GM19467 (cell line): ENCODE measurements around the gene LECT2.

ENCODE experiments used
- ATAC-seq: cut with Tn5 transposase; IDR thresholded peaks from one replicate; pipeline ENCODE4 v1.9.1; 2021; ENCODE audit warnings: mild to moderate bottlenecking, moderate library complexity; ENCODE audit not compliant: unreplicated experiment

The LECT2 gene

DNA sequence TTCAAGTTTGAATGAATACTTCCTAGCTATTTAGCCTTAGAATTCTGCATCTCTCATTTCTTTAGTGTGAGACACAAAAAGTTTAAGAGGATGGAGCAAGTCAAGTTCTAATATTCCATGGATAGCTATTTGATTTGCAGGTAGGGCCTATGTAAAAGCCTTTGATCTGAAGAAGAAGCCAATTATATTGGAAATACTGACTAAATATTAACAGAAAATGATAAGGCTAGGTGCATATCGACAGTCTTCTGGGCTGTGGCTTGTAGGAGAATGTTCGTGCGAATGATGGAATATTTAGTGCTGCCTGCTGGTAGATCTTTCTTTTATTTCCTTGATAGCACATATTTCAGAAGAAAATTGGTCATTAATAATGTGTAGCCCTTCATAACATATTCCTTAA is at the start of gene LECT2:
LECT2 (minus strand) TSS at position 85 of the 400 bp plus-strand sequence. CDS start 150 bp downstream, outside the sequence.
- no peak for ATAC-seq

DNA sequence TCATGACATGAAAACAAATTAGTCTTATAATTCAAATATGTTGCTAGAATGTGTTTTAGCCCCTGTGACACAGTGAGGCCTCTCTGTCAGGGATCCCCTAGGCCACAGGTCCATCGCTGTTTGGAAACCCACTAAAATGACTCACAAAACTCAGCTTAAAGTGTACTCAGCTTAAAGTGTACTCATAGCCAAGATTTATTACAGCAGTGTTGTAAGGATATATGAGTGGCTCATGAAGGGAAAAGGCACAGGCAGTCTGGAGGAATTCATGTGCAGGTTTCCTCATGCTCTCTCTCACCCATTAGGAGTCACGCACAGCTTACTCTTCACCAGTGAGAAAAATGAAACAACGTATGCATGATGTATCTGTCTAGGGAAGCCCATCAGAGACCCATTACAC is 49.7 kb upstream of the LECT2 start:
- no peak for ATAC-seq

DNA sequence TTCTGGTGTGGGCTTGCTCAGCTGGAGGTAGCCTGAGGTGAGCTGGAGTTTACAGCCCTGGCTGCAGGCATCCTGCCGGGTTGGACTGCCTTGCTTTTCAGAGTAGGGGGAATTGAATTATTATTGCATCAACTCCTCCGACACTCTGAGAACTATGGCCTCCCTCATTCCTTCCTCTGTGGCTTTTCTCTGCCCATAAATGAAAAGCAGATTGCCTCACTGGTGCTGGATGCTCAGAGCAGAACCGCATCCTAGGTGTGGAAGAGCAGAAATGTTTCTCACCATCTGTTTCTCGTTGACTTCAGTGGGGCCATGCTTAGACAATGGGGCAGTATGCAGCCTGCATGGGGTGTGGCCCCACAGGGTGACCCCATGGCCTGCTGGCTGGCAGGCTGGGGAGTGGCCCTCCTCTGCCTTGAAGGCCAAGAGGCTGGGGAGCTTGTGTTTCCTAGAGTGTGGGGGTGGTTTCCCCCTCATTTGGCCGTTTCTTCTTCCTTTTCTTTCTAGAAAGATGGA is 46.7 kb upstream of the LECT2 start:
- ATAC-seq: no peak

DNA sequence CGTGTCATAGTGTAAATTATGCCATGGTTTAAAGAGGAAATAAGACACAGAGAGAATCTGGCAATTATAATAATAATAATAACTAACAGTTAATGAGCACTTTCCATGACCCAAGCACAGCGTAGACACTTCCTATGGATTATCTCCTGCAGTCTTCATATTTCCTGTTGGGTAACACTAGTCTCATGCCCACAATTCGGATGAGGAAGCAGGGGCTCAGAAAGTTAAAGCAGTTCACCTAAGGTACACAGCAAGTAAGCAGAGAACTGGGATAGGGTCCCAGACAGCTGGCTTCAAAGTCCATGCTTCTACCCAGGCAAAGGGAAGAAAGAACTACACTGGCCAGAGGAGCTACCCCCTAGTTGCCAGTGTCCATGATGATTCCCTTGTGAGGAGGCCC is 46.1 kb upstream of the LECT2 start:
- no peak for ATAC-seq

DNA sequence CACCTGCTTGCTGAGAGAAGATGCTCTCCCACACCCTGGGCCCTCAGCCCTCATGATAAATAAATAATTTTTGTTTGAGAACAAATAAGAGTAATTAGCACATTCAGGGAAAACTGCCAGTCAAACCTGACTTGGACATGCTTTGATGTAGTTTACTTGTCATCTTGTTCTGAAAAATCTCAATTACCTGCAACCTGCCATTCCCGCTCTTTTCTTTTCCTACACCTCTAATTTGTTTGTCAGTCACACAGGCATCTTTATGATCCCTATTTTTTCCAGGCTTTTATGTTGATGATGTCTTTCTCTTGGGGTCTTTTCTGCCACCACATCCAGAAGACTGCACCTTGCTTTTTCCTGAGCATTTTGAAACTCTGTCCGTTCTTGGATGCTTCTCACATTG is 45.4 kb upstream of the LECT2 start:
- ATAC-seq: no peak

DNA sequence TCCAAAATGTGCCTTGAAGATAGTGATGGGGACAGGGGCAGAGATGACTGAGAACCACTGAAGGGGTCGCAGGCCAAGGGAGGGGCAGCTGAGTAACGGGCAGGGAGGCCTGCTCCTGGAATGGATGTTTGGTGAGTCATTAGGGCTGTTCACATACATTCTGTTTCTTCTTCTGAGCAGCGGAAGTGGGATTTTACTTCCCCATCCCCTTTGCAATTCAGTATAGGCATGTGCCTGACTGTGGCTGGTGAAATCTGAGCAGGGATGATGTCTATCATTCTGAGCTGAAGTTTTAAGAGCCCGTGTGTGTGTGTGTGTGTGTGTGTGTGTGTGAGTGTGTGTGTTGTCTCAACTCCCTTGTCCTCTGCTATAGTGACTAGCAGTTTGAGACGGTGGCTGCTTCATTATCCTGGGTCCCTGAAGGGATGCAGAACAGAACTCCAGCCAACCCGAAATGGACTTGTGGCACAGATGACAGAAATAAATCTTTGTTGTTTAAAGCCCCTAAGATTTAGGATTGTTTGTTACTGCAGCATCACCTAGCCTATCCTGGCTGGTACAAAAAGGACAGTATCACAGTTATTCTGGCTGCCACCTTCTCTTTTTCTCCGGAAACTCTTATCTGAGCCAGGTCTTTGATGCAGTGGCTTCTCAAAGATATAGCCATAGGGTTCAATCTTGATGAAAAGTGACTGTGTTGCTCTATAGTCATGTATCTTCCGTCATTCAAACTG is 44.8 kb upstream of the LECT2 start:
- ATAC-seq: no peak

DNA sequence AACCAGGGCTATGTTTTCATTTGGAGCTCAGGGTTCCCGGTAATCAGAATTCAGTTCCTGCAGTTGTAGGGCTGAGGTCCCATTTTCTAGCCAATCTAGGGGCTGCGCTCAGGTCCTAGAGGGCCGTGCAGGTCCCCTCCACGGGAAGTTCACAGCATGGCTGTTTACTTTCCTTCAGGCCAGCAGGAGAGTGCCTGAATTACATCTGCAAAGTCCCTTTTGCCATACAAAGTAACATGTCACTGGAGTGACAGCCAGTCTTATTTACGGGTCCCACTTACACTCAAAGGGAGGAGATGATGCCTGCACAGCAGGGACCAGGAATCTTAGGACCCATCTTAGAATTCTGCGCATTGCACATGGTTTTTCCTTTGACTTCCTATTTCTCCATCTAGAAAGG is 44.1 kb upstream of the LECT2 start:
- no peak for ATAC-seq

DNA sequence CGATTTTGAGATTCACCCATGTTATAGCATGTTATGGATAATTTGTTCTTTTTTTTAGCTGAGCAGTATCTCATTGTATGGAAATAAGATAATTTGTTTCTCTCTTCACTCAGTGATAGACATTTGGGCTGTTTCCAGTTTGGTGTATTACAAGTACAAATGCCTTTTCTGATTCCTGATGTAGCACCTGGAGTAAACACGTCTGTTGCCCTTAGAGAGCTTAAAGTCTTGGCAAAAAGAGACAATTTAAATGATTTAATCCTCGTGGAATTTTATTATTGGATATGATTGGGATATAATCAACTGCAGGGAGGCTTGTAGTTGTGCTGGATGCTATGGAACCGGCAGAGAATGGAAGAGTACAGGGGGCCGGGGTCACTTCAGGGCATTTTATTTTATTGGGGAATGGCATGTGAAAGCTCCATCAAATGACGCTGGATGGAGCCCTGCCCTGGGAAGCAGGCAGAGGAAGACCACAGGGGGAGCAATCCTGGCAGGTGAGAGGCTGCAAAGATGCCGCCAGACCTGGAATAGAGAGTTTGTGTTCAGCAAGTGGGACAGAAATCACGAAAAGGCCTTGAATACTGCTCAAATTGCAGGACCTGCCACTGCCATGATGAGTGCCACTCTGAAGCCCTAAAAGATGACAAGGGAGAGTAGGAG is 43.0 kb upstream of the LECT2 start:
- no peak for ATAC-seq

DNA sequence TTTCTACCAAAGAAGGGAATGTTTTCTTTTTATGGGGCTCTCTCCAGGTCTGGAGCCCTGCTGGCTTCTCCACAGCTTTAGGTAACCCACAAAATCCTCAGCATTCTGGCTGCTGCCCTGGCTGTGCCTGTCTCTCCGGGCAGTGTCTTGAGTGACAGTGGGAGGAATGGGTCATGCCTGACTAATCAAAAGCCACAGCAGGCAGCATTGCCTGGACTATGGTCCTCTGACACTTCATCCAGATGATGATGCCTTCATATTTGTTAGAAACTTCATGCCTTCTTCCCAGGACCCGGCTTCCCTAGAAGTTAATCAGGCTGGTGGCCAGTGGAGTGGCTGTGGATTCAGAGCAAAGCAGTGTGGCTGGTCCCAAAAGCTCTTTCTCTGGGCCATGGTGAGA is 41.8 kb upstream of the LECT2 start:
- ATAC-seq: no peak

DNA sequence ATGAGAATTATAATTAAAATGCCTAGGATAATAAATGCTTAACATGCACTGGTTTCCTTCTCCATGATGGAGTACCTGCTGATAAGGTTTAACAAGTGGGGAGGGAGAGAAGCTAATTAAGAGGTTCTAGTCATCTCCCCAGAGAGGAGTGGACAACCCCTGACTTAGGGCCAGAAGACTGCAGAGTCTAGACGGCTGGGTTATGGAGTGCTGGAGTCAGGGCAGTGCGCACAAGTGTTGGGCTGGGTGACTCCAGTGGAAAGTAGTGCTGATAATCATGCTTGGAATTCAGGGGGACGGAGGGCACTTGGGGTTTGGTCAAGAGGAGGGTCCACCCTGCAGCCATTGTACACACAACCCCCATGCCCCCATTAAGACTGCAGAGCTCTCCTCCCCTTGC is 41.2 kb upstream of the LECT2 start:
- no peak for ATAC-seq

DNA sequence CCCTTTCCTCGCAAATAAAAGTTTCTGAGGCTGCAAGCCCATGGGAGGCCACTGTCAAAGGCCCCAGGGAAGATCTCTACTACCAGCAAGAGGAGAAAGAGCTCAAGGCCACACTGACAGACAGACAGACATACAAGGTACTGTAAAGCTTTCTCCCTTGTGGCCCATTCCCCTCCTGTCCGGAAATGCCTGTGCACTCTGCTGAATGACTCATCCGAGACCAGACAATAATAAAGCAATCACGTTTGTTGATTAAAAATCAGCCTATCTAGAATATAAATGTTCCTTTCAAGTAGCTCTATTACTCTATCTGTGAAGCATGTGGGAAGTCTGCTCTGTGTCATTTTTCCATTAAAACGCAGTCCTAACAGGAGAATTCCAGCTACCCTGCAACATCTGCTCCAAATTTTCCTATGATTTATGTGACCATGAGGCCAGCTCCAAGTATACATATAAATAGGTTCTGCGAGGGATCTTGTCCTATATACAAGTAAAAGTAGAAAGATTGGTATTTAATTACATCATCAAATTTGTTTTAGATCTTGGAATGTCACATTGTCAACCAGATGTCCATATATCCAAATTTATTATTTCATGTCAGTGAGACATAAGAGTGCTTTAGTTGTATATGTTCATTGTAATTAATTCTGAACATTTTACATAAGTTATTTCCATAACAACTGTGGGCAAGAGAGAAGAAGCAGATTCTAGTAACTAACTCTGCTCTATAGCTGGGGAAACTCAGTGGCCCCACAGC is 39.3 kb upstream of the LECT2 start:
- ATAC-seq: no peak

DNA sequence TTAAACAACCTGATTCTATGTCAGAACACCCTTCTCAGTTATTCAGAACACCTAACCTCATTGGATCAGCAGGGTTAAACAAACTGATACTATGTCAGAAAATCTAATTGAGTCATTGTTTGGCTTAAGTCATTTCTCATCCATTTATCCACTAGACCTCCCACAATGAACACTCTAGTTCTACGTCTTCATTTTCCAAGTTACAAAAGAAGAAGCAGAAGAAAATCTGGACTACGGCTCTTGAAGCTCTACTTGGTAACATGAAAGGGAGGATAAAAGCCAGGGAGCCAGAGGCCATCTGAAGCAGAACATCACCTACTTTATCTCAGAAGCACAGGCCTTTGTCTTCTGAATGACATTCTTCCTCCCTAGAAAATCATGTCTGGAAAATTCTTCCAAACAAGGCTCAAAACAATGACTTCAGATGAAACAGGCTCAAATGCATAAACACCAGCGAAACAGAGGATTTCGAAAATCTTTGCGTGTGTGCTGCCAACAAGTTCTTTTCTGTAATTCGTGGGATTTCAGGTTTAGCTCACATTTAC is 38.6 kb upstream of the LECT2 start:
- ATAC-seq: no peak

DNA sequence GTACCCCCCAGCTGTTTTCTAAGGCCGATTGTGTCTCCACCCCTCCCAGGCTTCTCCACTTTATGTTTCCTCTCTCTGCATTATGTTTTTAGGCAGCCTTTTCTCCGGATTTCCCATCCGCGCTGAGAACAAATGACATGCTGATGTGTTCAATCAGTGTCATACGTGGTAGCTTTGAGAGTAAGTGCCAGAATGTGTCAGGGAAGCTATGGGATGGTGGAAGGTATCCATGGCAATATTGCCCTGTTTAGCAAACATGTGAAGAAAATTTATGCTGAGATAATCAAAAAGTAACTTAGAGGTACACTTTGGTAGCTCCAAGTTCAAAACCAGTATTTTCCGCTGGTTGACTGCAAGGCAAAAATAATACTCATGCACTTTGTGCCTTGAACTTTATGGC is 36.6 kb upstream of the LECT2 start:
- ATAC-seq: no peak

DNA sequence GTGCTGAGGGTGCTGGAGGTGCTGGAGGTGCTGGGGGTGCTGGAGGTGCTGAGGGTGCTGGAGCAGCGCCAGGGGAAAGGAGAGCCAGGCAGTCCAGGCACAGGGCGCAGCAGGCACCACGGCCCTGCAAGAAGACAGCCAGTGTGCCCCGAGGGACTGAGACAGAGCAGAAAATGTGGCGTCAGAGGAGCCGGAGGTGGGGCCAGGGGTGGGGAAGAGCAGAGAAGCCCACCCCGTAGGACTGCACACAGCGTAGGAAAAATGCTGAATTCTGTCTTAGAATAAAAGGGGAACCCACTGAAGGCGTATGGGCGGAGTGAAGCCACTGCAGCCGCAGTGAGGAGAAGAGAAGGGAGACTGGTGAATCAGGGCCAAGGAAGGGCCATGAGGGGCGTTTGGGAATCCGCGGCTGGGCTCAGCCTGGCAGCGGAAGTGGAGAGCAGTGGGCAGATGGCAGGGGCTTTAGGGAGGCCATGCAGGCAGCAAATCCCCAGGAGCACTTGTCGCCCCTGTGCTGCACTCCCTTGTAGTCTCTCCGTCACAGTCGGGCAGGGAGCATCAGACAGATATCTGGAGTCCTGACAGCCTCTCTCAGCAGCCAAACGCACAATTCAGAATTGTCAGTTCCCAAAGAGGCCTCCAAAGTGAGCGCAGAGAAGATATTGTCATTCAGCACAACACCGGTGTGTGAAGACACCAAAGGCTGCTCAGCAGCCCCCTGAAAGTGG is 35.9 kb upstream of the LECT2 start:
- no peak for ATAC-seq

DNA sequence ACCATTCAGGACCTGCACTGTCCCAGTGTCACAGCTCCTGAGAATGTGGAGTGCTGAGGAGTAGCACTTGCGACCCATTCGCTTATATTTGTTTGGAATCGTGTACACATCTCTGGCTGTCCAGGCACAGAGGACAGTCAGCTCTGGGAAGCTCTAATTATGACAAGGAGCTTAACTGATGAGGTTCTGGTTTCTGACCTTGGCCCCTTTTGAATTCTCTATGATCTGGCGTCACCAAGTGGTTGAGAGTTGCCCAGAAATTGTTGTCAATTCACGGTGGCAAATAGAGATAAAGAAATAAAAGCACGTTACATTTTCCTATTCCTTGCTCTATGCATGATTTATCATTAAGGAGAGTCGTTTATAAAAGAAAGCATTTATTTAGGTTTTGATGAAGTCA is 34.9 kb upstream of the LECT2 start:
- no peak for ATAC-seq

DNA sequence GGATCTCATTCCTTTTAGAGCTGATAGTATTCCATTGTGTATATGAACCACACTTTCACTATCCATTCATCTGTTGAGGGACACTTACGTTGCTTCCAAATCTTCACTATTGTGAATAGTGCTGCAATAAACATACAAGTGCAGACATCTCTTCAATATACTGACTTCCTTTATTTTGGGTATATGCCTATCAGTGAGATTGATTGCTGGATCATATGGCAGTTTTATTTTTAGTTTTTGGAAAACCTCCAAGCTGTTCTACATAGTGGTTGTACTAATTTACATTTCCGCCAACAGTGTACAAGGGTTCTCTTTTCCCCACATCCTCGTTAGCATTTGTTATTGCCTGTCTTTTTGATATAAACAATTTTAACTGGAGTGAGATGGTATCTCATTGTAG is 33.8 kb upstream of the LECT2 start:
- ATAC-seq: no peak

DNA sequence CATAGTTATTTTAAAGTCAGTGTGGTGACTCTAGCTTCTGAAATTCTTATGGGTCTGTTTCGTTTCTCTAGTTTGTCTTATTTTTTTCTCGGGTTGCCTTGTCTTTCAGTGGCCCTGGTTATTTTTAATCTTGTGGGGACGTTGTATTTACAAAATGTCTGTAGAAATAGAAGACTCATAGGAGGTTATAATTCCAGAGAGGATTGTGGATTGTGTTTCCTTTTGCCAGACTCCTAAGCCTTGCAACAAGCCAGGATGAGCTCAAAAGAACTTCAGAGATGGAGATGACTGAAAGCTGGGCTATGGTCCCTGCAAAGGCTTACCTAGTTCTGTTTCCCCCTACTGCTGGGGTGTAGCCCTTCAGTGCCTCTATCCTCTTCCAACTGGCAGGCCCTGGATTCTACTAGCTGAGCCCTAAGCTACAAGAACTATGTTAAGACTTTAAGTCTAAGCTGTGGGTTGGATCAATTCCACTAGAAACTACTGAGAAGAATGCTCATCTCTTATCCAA is 32.2 kb upstream of the LECT2 start:
- no peak for ATAC-seq

DNA sequence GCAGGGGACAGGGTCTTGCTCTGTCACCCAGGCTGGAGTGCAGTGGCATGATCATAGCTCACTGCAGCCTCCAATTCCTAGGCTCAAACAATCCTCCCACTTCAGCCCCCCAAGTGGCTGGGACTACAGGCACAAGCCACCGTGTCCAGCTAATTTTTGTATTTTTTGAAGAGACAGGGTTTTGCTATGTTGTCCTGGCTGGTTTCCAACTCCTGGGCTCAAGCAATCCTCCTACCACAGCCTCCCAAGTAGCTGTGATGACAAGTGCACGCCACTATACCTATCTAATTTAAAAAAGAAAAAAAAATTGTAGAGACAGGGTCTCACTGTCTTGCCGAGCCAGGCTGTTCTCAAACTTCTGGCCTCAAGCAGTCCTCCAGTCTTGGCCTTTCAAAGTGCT is 31.6 kb upstream of the LECT2 start:
- ATAC-seq: no peak

DNA sequence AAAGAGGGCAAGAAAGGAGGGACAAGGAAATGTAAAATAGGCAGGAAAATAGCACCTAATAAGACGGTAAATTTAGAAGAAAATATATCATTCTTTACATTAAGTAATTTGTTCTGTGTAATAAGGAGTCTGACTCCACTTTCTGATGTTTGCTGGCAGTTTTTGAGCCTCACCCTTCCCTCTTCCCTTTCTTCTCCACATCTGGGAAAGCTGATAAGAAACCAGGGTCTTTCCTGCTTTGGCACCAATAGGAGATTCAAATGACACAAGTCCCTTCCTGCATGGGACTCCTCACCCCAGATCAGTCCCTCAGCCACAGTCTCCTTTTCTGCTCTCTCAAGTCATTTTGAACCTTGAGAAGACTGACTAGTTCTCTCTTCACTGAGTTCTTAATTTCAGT is 31.2 kb upstream of the LECT2 start:
- ATAC-seq: no peak

DNA sequence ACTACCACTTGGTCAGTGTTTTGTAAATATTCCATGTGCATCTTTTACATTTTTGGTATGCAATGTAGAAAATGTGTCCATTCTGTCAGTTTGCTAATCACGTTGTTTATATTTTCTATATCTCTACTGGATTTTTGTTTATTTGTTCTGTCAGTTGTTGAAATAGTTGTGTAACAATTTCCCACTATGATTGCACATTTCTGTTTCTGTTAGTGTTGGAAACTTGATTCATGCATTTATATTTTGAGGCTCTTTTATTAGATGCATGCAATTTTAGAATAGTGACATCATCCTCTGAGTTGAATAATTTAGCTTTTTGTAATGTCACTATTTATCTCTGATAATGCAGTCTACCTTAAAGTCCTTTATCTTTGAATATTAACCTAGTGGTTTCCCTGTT is 25.8 kb upstream of the LECT2 start:
- no peak for ATAC-seq

DNA sequence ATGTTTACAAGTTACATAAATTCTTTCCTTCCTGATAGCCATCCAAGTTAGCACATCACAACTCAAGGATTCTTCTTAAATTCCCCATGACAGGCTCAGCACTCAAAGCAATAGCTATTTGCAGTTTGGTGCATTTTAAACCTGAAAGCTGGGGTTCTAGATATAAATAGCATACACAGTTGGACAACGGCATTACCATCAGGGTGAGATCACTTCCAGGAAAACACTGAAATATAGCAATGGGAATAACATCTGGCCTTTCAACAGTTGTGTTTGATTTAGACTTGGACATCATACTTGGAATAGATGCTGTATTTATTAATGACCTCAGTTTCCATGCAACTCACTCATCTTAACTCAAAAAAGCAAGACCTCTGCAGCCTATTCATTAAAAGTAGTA is 24.7 kb upstream of the LECT2 start:
- no peak for ATAC-seq
